Epithelial cell of proximal tubule (primary cell): ENCODE measurements around the gene METTL25. TPM values are rescaled to one million over a fixed set of nuclear protein-coding genes. Genes with fewer than 3 reads are reported as not detected.
A peak's percentile ranks its signal among the peaks of the same experiment; 100 is the strongest.

Source experiments
- DNase-seq: peaks from one replicate; pipeline ENCODE4 v3.0.0-alpha.2; 2011; ENCODE audit warnings: low read depth
- H3K4me3 ChIP-seq: 2 replicates; pipeline ENCODE4 v1.5.1; 2011; ENCODE audit warnings: low read depth, mild to moderate bottlenecking, low read length
- CTCF ChIP-seq: conservative IDR thresholded peaks from 2 replicates; pipeline ENCODE4 v1.5.1; 2012; ENCODE audit warnings: low read depth, mild to moderate bottlenecking, low read length
- total RNA-seq: library from RNA; depleted of rRNA; stranded (reverse); fragments of >200 nt; gene quantifications from 2 replicates; pipeline ENCODE4 v1.2.3, GENCODE V29; 2015

METTL25 gene
- total RNA-seq, 1 donor from 2014 or later, result 8.8 TPM

DNA sequence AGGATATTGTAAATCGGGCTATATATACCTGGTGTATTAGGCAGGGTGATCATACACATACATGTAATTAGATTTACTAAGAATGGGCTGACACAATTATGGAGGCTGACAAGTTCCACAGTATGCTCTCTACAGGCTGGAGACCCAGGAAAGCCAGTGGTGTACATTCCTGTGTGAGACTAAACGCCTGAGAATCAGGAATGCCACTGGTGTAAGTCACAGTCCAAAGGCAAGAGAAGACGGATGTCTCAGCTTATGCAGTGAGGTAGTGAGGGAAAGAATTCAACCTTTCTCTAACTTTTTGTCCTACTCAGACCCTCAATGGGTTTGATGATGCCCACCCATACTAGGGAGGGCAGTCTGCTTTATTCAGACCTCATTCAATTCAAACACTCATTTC, 57.1 kb downstream of the METTL25 start:
- H3K4me3 ChIP-seq, result no peak overlapping the region
- peak; percentile 81 for DNase-seq
- no peak for TF ChIP-seq CTCF

GRCh38 chr12:82425241-82425640, 66.9 kb downstream of the METTL25 start:
- no peak for TF ChIP-seq CTCF
- DNase-seq, result no peak
- no peak overlapping the region for H3K4me3 ChIP-seq

DNA sequence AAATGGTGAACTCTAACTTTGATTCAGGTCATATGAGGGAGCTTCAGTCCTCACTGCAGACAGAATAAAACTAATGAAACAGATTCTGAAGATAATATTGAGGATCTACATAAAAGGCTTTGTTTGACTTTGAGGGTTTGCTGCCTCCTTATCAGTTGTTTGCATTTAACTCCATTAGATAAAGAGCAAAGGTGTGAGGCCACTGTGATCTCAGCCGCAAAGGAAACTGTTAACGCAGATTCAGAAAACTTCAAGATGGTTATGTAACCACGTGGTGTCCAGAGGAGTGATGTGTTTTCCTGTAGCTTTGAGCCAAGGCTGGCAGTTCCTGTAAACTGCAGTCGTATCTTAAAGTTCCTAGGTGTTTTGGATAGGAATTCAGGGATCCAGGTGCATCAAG, 67.8 kb downstream of the METTL25 start:
- no peak for DNase-seq
- H3K4me3 ChIP-seq, result no peak overlapping the region
- TF ChIP-seq CTCF, result no peak

DNA sequence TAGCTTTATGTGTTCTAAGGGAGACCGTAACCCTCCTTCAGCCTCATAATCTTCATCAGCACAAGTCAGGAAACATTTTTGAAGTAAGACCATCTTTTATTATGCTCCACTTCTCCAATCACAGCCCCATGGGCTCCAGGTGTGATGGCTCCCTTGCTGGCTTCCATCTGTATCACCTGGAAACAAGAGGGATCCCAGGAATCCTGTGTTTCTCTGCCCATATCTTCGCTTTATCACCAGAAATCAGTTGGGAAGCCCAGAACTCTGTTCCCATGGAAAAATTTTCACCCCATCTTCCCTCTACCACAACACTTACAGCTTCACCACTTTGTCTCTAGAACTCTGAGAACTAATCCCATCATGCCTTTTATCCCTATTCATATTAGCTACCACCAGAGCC, 68.3 kb downstream of the METTL25 start:
- no peak for TF ChIP-seq CTCF
- no peak for DNase-seq
- no peak overlapping the region for H3K4me3 ChIP-seq

DNA sequence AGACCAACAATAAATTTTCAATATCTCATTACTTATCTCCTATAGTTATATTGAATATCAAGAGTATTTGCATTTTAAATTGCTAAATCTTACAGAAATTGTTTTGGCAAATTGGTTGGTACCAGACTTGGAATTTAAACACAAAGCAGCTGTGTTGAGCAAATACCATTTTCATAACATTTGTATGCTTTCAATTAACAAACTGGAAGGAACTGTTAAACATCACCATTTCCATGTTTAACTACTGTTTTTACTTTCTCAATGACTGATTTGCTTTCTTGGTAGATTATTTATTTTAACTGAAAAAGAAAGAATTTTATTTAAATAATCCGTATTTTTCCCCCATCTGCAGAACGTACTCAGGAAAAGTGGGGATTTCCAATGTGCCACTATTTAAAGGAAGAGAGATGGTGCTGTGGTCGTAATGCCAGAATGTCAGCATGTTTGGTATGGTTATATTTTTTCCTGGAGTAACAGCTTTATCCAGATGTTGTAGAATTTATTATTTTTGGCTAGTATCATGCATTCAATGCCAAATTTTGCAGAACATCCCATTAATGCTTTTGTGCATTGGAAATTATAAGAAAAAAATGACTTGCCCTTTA, 72.3 kb downstream of the METTL25 start:
- no peak for DNase-seq
- H3K4me3 ChIP-seq, result no peak overlapping the region
- TF ChIP-seq CTCF, result no peak

DNA sequence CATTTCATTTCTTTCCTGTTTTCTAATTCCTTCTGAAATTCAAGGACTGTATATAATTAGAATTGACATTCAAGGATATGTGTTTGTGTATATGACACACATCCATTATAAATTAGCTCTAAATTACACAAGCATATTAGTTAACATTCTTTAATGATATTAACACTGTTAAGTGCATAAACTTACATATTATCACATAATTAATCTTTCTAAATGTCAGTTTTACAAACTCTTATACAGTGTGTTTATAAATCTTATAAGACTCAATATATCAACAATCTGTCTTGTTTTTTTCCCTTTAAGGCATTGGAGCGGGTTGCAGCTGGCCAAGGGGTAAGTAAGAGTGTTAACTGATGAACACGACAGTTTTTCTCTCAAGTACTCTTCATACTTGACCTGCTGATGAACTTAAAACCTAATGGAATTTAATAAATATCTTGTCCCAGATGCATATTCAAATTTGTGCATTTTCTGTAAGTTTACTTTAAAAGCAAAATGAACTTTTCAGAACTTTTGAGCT, 76.1 kb downstream of the METTL25 start:
- no peak for TF ChIP-seq CTCF
- no peak overlapping the region for H3K4me3 ChIP-seq
- DNase-seq, result no peak

- no peak for DNase-seq
- no peak overlapping the region for H3K4me3 ChIP-seq
- TF ChIP-seq CTCF, result no peak
These were observed 78.0 kb downstream of the METTL25 start for GRCh38 chr12:82436354-82436753.
